ENCODE results near the gene IL37.

The IL37 gene, protein sequence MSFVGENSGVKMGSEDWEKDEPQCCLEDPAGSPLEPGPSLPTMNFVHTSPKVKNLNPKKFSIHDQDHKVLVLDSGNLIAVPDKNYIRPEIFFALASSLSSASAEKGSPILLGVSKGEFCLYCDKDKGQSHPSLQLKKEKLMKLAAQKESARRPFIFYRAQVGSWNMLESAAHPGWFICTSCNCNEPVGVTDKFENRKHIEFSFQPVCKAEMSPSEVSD

DNA sequence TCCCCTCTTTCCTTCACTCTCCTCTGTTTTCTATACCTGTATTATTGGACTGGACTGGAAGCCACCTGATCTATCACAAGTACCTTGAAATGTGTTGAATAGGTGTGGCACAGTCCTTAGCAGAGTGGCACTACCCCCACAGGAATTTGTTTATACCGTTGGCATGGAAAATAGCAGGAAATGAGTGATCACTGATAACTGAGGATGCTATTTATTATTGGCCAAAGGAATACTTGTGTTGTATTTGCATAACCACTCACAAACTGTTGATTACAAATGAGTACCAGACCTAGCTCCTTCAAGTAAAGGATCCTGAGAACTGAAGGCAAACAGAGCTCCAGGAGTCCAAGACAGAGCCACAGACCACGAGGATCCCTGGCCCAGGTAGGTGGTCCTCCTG lies at the start of gene IL37:
Gene IL37, plus strand, starts transcription at position 301 of the 400 bp plus-strand sequence. CDS start 1,848 bp downstream, outside the sequence.
- DNase-seq (ENCODE audit: low read depth in 1 of 2, low spot score in 1 of 2), result no peak

DNA sequence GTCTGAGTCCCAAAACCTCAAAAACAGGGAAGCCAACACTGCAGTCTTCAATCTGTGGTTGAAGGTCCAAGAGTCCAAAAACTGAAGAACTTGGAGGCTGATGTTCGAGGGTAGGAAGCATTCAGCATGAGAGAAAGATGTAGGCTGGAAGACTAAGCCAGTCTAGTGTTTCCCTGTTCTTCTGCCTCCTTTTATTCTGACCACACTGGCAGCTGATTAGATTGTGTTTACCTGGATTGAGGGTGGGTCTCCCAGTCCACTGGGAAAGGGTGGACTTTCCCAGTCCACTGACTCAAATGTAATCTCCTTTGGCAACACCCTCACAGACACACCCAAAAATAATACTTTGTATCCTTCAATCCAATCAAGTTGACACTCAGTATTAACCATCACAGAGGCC lies 46.9 kb upstream of the IL37 start:
- no peak for DNase-seq (ENCODE audit: low read depth in 1 of 2, low spot score in 1 of 2)

DNA sequence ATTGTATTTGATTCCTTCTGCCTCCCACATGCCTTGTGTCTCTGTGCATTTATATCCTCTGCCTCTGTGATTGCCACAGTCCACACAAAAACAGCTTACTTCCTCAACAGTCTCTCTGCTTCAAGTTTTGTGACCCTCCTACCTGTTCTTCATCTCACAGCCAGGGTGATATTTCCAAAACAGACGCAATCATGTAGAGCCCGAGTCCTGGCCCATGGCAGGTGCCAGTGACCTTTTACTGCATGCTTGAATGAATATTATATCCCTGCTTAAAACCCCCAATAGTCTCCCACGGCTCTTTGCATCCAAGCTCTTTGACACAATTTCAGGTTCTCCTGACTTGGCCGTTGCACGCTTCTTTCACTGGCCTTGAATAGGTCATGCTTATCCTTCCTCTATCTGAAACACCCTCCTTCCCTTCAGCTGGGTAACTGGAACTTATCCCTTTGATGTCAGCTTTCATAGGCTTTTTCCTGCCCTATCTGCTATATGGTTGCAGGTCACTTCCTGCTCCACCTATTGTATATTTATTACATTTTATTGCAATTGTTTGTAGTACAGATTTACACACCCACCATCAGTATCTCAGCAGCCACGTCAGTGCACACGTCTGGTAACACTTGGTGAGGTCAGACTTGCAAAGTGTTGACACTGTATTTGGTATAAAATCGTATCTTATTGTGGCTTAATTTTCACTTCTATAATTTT lies 44.7 kb upstream of the IL37 start:
- DNase-seq (ENCODE audit: low read depth in 1 of 2, low spot score in 1 of 2), result no peak

DNA sequence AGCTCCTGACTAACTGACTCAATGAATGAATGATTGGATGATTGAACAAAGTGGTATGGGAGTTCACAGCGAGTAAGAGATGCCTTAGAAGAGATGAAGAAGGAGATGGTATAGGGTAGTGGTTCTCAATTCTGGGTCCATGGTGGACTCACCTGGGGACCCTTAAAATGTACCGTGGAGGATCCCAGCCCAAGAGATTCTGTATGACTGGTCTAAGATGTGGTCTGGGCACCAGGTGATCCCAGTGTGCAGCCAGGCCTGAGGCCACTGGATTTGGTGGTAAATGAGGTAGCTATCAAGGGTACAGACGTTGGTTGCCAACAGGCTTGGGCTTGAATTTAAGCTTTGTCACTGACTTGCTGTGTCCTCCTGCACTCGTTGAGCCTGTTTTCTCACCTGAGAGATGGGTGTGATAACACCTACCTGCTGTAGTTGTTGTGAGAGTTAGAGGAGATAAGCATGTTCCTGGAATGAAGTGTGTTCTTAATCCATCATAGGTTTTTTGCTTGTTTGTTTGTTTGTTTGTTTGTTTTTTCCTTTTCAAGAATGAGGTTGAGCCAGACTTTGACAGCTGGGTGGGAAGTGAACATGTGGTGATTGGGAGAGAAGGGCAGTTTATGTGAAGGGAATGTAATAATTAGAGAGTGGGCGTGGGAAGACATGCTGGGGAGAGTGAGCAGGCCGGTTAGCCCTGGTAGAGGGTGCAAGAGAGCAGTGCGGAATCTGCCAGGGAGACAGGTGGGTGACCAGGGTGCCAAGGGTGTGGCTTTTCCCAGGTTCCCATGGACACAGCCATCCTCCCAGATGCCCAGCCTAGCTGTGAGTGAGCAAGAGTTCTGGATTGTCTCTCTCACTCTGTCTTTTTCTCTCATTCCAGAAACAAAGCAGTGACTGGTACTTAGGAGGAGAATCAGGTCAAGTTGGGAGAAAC lies 43.0 kb upstream of the IL37 start:
- DNase-seq (ENCODE audit: low read depth in 1 of 2, low spot score in 1 of 2), result no peak

- DNase-seq (ENCODE audit: low read depth in 1 of 2, low spot score in 1 of 2), result no peak
Measured at GRCh38 chr2:112869258-112869842, 41.6 kb upstream of the IL37 start.

- no peak for DNase-seq (ENCODE audit: low read depth in 1 of 2, low spot score in 1 of 2)
Measured at GRCh38 chr2:112870841-112871835, 39.8 kb upstream of the IL37 start.

DNA sequence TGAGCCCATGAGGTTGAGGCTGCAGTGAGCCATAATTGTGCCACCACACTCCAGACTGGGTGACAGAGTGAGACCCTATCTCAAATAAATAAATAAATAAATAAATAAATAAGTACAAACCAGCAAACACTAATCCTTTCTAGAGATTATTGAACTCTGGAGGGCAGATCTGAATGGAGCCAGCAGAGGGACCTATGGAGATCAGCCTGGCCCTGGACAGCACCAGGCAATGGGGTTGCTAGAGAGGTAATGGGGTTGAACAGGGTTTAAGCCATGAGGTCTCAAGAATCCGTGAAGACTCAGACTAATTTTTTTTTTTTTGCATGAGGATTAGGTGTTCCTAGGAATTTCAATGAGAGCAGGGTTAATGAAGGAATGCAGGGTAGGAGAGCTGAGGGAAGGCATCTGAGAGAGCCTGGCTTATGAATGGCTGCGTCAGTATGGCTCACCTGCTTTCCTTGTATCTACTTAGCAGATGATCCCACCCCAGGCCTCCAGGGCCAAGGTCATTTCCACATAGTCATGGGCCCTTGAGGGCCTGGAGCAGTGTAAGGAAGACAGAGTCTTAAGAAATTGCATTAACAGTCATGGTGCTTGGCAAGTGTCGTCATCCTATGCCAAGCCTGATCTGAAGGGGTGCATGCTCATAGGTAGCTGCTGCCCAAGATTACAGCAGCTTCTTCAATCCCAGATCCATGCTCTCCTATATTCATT lies 34.6 kb upstream of the IL37 start:
- no peak for DNase-seq (ENCODE audit: low read depth in 1 of 2, low spot score in 1 of 2)

DNA sequence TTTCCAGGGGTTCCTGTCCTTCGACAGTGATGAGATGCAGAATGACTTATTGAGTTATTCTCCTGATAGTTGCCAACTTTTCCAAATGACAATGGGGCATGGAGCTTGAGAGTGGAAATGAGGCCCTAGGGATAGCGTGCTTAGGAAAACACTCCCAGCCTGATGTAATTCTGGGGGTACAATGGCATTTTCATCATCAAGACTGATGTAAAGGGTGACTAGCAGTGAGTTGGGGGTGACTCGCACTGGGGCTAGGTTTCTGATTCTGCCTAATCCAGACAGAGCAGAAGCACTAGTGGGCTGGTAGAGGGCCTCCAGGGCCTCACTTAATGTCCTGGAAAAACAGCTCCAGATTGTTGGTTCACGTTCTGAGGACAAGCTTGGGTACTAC lies 34.0 kb upstream of the IL37 start:
- no peak for DNase-seq (ENCODE audit: low read depth in 1 of 2, low spot score in 1 of 2)

DNA sequence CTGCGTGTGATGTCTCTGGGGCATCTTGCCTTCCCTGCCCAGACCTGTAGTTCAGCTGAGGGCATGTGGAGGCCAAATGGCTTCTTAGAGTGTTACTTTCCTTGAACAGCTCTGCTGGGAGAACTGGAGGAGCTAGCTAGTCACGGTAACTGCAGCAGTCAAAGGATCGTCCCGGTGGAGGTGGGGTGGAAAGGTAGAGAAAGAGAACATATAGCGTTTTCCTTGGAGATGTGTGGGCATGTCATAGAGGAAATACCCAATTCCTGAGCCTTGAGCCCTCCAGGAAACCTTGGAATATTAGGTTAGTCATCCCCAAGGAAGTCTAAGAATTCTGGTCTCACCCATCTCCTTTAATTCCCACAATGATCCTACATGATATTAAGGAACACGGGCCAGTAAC lies 33.5 kb upstream of the IL37 start:
- DNase-seq (ENCODE audit: low read depth in 1 of 2, low spot score in 1 of 2), result no peak

- no peak for DNase-seq (ENCODE audit: low read depth in 1 of 2, low spot score in 1 of 2)
Measured at GRCh38 chr2:112879491-112880041, 31.4 kb upstream of the IL37 start.

DNA sequence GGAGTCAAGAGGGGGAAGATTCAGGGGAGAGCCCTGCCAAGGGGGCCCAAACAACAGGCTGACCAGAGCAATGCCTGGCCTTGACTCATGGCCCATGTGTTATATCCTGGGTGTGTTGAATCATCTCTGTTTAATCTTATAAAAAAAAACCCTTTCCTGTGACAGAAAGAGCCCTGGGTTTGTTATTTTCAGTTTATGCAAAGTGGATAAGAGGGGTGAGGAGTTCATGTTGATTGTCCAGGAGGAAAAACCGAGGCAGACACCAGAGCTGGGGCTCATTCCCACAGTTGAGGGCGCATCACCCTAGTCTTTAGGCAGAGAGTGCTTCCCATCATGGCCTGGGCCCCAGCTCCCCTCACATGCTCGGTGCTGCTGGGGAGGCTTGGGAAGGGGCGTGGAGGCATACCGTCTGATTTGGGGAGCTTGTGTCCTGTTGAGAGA lies 30.9 kb upstream of the IL37 start:
- no peak for DNase-seq (ENCODE audit: low read depth in 1 of 2, low spot score in 1 of 2)

- no peak for DNase-seq (ENCODE audit: low read depth in 1 of 2, low spot score in 1 of 2)
Measured at GRCh38 chr2:112880696-112881095, 30.3 kb upstream of the IL37 start.

GRCh38 chr2:112881217-112881985 lies 29.6 kb upstream of the IL37 start:
- DNase-seq (ENCODE audit: low read depth in 1 of 2, low spot score in 1 of 2), result no peak

- DNase-seq (ENCODE audit: low read depth in 1 of 2, low spot score in 1 of 2), result no peak
Measured at GRCh38 chr2:112883669-112884068, 27.3 kb upstream of the IL37 start.

DNA sequence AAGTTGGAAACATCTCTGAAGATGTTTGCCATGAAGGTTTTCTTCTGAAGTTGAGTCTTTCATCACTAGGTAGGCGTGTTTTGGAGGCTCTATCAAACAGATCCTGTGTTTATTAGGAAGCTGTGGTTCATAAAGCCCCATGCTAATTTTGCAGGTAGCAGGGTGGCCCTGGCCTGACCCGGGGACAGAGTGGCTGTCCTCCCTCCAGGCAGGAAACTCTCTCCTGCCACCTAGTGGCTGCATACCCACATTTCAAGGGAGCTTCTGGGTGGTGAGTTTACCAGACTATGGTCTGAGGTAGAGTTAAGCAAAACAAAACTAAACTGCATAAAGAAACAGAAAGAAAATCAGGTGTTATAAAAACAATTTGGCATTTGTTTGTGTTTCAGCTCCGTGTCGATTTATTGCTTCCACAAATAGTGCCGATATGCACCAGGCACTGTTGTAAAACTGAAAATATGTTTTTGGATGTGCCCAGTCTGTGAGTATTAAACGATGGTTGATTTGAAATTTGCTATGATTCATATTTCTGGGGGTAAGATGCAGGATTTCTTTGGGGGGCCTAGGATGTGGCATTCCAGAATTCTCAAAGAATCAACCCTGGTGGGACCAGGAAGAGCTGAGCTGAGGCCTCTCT lies 26.0 kb upstream of the IL37 start:
- peak; percentile 49 to 50 for DNase-seq (ENCODE audit: low read depth in 1 of 2, low spot score in 1 of 2)

- DNase-seq (ENCODE audit: low read depth in 1 of 2, low spot score in 1 of 2), result no peak
Measured at GRCh38 chr2:112885506-112885902, 25.5 kb upstream of the IL37 start.

DNA sequence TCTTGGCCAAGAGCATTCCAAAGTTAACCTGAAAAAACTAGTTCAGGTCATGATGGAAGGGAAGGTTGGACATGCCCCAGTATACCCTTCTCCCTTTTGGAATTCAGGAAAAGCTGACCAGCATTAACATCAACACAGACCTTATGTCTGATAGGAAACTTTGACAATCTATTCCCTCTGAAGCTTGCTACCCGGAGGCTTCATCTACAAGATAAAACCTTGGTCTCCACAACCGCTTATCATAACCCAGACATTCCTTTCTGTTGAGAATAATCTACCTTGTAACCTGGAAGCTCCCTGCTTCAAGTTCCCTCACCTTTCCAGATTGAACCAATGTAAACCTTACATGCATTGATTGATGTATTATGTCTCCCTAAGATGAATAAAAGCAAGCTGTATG lies 24.7 kb upstream of the IL37 start:
- DNase-seq (ENCODE audit: low read depth in 1 of 2, low spot score in 1 of 2), result no peak
